Activated T-helper 17 cell treated with anti-CD3 and anti-CD28 coated beads, Interleukin-2, amount 50 U/mL, for 72 hours (primary cell): Measurements from ENCODE around the gene SCAMP2. TPM values are rescaled to one million over a fixed set of nuclear protein-coding genes. Genes with fewer than 3 reads are reported as not detected.
"Not testable (repeated sequence)": the region's sequence is repeated elsewhere in the genome, so short reads cannot be mapped to it uniquely, and the experiment has no call there.

Experiments
- ATAC-seq: fragments of 150-1000 bp; cut with Tn5 transposase; replicated peaks from 2 replicates; pipeline ENCODE4 v1.10.0; 2021; ENCODE audit warnings: mild to moderate bottlenecking, moderate library complexity
- H3K27ac Mint-ChIP-seq: one replicate; pipeline ENCODE4 v1.8.0; 2022; ENCODE audit warnings: mixed read lengths
- H3K27me3 Mint-ChIP-seq: one replicate; pipeline ENCODE4 v1.8.0; 2022; ENCODE audit warnings: mixed read lengths
- H3K36me3 Mint-ChIP-seq: one replicate; pipeline ENCODE4 v1.8.0; 2022; ENCODE audit warnings: low read depth, mild to moderate bottlenecking, mixed read lengths
- H3K4me1 Mint-ChIP-seq: one replicate; pipeline ENCODE4 v1.8.0; 2022; ENCODE audit warnings: mixed read lengths
- H3K4me3 Mint-ChIP-seq: one replicate; pipeline ENCODE4 v1.8.0; 2022; ENCODE audit warnings: mild to moderate bottlenecking, mixed read lengths
- H3K9me3 Mint-ChIP-seq: one replicate; pipeline ENCODE4 v1.8.0; 2022; ENCODE audit warnings: mixed read lengths
- total RNA-seq, 2 donors: library from RNA; stranded (reverse); gene quantifications; one replicate each; pipeline ENCODE4 v1.2.3, GENCODE V29; 2022

The SCAMP2 gene, protein sequence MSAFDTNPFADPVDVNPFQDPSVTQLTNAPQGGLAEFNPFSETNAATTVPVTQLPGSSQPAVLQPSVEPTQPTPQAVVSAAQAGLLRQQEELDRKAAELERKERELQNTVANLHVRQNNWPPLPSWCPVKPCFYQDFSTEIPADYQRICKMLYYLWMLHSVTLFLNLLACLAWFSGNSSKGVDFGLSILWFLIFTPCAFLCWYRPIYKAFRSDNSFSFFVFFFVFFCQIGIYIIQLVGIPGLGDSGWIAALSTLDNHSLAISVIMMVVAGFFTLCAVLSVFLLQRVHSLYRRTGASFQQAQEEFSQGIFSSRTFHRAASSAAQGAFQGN
- total RNA-seq: 100 to 1,000 TPM in 1 of 2 donors, 10 to 100 TPM in 1; 87.1 to 111 TPM

DNA sequence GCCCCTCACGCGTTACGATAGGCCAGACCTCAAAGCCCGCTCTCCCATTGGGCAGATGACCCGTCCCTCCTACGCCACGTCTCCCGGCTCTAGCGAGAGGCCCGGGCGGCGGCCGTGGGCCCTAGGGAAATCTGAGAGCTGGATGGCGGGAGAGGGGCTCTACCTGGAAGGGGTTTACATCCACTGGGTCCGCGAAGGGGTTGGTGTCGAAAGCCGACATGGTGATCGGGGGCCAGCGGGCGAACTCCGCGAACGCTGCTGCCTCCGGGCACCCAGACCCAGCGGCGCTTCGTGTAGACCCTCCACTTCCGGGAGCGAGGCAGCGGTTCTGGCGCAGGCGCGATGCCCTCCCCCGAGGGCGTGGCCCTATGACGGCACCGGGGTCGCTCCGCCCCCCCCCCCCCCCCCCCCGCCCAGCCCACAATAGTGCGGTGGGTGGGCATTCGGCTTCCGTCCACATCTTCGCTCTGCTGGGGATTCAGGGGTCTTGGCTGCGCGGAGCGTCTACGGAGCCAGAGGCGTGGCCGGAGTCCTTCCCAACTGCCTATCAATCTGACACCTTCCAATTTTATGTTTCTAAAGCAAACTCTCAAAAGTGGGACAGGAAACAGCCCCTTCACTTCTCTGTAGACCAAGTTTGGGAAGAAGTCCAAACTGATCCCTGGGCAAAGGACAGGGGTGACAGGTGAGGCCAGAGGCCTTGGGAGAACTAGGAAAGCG is at the start of gene SCAMP2:
TSS of gene SCAMP2 (minus strand) at position 330 of the 720 bp plus-strand sequence. CDS start at position 220, 110 bp downstream.
- Mint-ChIP-seq H3K36me3 (peaks cover 32% of the 10 kb centered on the region), H3K9me3 (no peaks in the 10 kb centered on the region), H3K4me3 (peak within 1 kb of the TSS; percentile 97), H3K4me1 (peaks cover 32% of the 10 kb centered on the region), H3K27me3 (no peaks in the 10 kb centered on the region), H3K27ac (peak within 1 kb of the TSS; percentile 93)
- ATAC-seq: peak; percentile 87

DNA sequence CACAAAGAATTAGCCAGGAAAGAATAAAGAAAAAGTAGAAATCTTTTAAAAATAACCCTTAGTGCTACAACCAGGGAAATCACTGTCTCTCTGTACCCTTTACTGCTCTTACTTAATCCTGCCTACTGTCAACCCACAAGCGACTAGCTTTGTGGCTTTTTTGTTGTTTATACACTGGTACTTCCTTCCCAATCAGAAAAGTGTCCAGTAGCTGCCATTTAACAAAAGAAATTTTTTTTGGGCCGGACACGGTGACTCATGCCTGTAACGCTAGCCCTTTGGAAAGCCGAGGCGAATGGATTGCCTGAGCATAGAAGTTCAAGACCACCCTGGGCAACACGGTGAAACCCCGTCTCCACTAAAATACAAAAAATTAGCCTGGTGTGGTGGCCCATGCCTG is 47.3 kb upstream of the SCAMP2 start:
- no peaks in the 10 kb centered on the region for H3K27me3 Mint-ChIP-seq
- no peak overlapping the region for H3K4me3 Mint-ChIP-seq
- H3K36me3 Mint-ChIP-seq: peaks cover 97% of the 10 kb centered on the region
- H3K9me3 Mint-ChIP-seq: no peaks in the 10 kb centered on the region
- no peak for ATAC-seq
- no peak overlapping the region for H3K27ac Mint-ChIP-seq
- no peaks in the 10 kb centered on the region for H3K4me1 Mint-ChIP-seq

DNA sequence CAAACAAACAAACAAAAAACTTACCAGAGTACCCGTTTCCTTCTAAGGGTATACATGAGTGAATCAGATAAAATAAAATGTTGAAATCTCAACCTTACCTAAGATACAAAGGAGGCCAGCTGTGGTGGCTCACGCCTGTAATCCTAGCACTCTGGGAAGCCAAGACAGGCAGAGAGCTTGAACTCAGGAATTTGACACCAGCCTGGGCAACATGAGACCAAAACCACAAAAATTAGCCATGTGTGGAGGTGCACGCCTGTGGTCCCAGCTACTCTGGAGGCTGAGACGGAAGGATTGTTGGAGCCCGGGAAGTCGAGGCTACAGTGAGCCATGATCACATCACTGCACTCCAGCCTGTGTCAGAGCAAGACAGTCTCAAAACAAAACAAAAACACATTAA is 44.5 kb upstream of the SCAMP2 start:
- H3K27ac Mint-ChIP-seq: peak overlapping the region; percentile 8
- no peaks in the 10 kb centered on the region for H3K9me3 Mint-ChIP-seq
- H3K4me3 Mint-ChIP-seq: no peak overlapping the region
- H3K4me1 Mint-ChIP-seq: no peaks in the 10 kb centered on the region
- H3K36me3 Mint-ChIP-seq: peaks cover 98% of the 10 kb centered on the region
- H3K27me3 Mint-ChIP-seq: no peaks in the 10 kb centered on the region
- ATAC-seq: no peak

DNA sequence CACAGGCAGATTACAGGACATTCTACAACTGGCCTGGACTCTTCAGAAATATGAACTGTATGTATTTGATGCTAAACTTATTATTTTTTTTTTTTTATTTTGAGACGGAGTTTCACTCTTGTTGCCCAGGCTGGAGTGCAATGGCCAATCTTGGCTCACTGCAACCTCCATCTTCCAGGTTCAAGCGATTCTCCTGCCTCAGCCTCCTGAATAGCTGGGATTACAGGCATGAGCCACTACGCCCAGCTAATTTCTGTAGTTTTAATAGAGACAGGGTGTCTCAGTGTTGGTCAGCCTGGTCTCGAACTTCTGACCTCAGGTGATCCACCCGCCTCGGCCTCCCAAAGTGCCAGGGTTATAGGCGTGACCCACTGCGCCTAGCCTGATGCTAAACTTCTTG is 40.6 kb upstream of the SCAMP2 start:
- ATAC-seq, H3K4me3 Mint-ChIP-seq, H3K4me1 Mint-ChIP-seq, H3K27ac Mint-ChIP-seq, H3K9me3 Mint-ChIP-seq, H3K27me3 Mint-ChIP-seq: not testable (repeated sequence)
- peaks cover 69% of the 10 kb centered on the region for H3K36me3 Mint-ChIP-seq

DNA sequence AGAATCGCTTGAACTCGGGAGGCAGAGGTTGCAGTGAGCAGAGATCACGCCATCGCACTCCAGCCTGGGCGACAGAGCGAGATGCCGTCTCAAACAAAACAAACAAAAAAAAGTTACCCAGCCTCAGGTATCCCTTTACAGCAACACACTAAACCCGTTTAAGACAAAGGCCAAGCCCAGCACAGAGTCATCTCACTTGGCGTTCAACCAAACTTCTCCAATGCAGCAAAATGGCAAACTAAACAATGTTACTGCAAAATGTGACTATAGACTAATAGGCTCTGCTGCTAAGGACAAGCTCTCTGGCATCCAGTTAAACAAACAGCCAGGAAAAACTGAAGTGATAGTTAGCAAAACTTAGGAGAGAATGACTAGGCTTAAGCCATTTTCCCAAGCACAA is 39.9 kb upstream of the SCAMP2 start:
- Mint-ChIP-seq H3K27ac (no peak overlapping the region), H3K36me3 (peaks cover 61% of the 10 kb centered on the region), H3K27me3 (no peaks in the 10 kb centered on the region), H3K9me3 (no peaks in the 10 kb centered on the region), H3K4me1 (no peaks in the 10 kb centered on the region), H3K4me3 (no peak overlapping the region)
- ATAC-seq: no peak

DNA sequence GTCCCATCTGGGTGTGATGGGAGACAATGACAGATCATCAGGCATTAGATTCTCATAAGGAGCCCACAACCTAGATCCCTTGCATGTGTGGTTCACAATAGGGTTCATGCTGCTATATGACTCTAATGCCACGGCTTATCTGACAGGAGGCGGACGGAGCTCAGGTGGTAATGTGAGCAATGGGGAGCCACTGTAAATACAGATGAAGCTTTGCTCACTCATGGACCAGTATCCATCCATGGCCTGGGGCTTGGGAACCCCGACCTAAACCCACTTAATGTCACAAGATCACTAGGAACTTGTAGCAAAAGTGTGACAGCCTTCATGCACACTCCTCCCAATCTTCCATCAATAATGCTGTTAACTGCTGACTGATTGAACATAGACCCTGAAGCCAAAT is 35.5 kb upstream of the SCAMP2 start:
- H3K27ac Mint-ChIP-seq: no peak overlapping the region
- H3K4me3 Mint-ChIP-seq: no peak overlapping the region
- H3K4me1 Mint-ChIP-seq: peaks cover 20% of the 10 kb centered on the region
- no peaks in the 10 kb centered on the region for H3K9me3 Mint-ChIP-seq
- ATAC-seq: no peak
- peaks cover 44% of the 10 kb centered on the region for H3K36me3 Mint-ChIP-seq
- no peaks in the 10 kb centered on the region for H3K27me3 Mint-ChIP-seq

DNA sequence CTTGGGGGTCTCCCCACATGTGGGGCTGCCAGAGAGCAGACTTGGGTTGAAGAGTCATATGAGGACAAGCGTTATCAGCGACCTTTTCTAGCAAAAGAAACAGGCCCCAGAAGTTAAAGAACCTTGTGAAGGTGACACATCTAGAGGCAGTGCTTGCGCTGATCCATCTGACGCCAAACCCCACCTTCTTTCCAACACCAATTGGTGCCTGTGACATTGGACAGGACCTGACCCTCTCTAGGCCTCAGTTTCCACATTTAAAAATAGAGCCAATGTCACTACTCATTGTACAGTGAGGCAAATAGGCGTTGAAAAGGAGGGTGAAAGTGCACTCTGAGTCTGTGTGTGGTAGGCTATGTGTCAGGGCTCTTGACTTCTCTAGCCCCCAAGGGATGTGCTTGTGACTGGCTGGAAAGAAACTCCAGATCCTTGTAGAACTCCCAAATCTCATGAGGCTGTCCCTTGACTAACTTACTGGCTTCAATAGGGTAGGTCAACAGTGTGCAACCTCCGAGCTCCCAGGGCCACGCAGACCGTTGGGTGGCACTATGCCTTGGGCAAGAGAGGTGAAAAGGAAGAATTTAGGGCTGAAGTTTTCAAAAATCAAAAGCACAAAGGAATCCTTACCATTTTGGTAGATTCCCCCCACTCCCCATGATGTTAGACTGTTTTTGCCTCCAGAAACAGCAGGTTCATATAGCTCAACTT is 34.2 kb upstream of the SCAMP2 start:
- Mint-ChIP-seq H3K9me3 (no peaks in the 10 kb centered on the region), H3K4me3 (peak overlapping the region; percentile 99), H3K27me3 (no peaks in the 10 kb centered on the region), H3K4me1 (peaks cover 21% of the 10 kb centered on the region), H3K27ac (peak overlapping the region; percentile 98), H3K36me3 (peaks cover 46% of the 10 kb centered on the region)
- peak; percentile 18 for ATAC-seq

DNA sequence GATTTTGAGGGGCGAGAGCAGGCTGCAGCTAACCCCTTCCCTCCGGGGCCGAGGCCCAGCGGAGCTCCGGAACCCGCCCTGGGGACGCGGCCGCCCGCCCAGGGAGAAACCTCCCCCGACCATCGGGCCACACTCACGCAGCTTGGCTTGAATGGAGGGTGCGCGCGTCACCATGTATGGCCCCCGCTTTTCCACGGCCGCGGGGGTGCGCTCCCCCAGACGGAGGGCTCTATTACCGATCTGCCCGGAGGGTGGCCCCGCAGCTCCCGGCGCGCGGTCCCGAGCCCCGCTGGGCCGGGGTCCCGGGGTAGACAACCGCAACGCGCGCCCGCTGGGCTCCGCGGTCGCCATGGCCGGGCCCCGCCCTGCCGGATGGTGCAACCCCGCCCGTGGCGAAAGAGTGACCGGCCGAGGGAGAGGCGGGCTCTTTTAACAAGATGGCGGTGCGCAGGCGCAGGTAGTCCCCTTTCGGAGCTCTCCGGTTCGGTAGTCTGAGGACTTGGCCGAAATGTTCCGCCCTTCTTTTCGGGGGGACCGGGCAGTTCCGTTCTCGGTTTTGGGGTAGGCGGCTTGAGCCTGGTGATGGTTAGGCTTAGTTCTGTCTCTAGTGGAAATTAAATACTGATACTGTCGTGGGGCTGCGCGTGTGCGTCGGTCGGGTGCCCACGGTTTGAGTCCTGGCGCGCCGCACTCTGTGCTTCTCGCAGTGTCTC is 33.4 kb upstream of the SCAMP2 start, which contains the start of gene FAM219B:
TSS of gene FAM219B (minus strand) at position 402 of the 713 bp plus-strand sequence. CDS start at position 351, 51 bp downstream.
- Mint-ChIP-seq H3K27ac (peak within 1 kb of the TSS; percentile 98), H3K4me3 (peak within 1 kb of the TSS; percentile 99), H3K27me3 (no peaks in the 10 kb centered on the region), H3K9me3 (no peaks in the 10 kb centered on the region), H3K36me3 (peaks cover 47% of the 10 kb centered on the region), H3K4me1 (peaks cover 26% of the 10 kb centered on the region)
- ATAC-seq: peak; percentile 95

DNA sequence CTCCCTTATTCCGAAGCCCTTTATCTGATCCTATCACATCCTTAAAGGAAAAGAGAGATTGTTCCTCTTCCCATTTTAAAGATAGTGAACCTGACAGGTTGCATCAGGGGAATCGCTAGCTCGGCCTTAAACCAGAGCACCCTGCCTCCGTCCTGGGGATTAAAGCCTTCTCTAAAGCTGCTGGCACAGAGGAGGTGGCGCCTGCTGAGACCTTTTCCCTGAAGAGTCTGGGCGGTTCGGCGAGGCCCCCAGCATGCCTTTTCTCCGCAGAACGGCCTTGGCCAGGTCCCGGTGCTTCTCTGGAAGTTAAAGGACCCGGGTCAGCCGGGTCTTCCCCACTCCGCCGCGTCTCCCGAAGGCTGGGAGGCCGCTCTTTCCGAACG is 32.9 kb upstream of the SCAMP2 start:
- H3K9me3 Mint-ChIP-seq: no peaks in the 10 kb centered on the region
- peak overlapping the region; percentile 94 for H3K27ac Mint-ChIP-seq
- peak; percentile 43 for ATAC-seq
- H3K4me3 Mint-ChIP-seq: peak overlapping the region; percentile 99
- no peaks in the 10 kb centered on the region for H3K27me3 Mint-ChIP-seq
- peaks cover 26% of the 10 kb centered on the region for H3K4me1 Mint-ChIP-seq
- H3K36me3 Mint-ChIP-seq: peaks cover 49% of the 10 kb centered on the region

DNA sequence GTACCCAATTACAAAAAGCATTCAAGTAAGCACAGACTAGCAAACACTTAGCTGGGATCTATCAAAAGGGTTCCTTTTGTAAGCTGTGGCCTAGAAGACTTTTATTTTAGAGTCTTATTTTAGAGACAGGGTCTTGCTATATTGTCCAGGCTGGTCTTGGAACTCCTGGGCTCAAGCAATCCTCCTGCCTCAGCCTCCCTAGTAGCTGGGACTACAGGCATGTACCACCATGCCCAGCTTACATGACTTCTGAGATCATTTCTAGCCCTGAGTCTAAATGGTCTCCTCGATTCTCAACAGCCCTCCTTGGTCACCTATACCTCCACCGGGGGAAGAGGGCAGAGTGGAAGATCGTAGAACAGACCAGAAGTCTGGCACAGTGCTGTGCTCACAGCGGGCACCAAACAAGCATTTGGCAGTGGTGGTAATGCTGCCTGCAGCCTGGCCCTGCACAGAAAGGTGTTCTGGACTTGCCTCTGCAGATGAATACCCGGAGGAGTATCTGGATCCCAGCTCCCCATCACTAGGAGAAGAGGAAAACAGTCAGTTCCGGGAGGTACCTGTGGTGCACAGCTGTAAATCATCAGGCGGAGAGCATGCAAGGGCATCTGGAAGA is 31.1 kb upstream of the SCAMP2 start:
- peak overlapping the region; percentile 99 for H3K4me3 Mint-ChIP-seq
- peaks cover 67% of the 10 kb centered on the region for H3K36me3 Mint-ChIP-seq
- H3K9me3 Mint-ChIP-seq: no peaks in the 10 kb centered on the region
- H3K27me3 Mint-ChIP-seq: no peaks in the 10 kb centered on the region
- H3K27ac Mint-ChIP-seq: peak overlapping the region; percentile 94
- H3K4me1 Mint-ChIP-seq: peaks cover 32% of the 10 kb centered on the region
- ATAC-seq: no peak

DNA sequence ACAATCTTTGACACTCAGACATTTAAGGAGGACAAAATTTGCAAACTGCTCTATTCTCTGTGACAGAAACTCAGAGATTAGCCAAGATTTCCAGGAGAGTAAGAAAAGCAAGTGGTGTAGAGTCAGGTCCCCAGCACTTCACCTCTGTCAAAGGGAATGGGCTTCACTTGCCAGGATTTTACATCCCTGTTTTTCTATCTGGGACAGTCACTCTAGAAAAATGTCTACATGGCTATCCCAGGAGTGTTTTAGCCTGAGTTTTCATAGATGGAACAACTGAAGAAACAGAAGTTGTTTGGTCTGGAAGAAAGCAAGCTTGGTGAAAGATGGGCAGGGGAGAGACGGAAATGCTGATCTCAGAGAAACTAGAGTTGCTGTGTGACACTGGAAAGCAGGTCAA is 30.5 kb upstream of the SCAMP2 start:
- Mint-ChIP-seq H3K27ac (peak overlapping the region; percentile 22), H3K4me3 (no peak overlapping the region), H3K36me3 (peaks cover 73% of the 10 kb centered on the region), H3K4me1 (peaks cover 32% of the 10 kb centered on the region), H3K9me3 (no peaks in the 10 kb centered on the region), H3K27me3 (no peaks in the 10 kb centered on the region)
- ATAC-seq: no peak

DNA sequence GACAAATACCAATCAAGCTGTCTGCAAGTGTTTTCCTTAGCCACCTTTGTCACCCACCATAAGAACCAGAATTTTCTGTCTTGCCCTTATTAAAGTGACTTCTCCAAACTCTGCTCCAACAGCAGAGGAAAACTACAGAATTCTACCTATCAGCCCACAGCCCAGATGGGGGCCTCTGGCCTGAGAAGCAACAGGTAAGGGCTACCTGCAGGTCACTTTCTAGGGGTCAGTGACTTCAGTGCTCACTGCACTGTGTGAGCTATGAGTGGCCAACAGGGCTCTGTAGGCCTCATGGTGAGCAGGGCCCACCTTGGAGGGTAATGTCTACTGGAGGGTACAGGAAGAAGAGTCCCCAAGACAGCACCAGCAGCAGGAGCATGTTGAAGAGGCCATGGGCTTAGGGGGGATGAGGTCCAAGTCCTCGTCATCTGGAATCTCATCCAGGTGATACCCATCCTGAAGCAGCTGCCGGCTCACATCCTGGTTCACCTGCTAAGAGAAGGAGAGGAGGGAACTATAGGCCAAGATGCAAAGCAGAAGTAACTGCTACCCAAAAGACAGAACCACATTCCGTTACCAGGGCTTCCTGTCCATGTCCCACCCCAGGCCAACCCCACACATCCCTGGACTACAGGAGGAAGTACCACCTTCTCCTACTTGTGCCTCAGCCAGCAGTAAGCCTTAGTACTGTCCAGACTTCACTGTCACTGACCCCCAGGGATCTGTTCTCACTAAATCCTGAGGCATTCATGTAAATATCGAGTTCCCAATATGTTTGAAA is 29.3 kb upstream of the SCAMP2 start:
- Mint-ChIP-seq H3K4me3 (no peak overlapping the region), H3K4me1 (peaks cover 32% of the 10 kb centered on the region), H3K36me3 (peaks cover 85% of the 10 kb centered on the region), H3K9me3 (no peaks in the 10 kb centered on the region), H3K27me3 (no peaks in the 10 kb centered on the region), H3K27ac (peak overlapping the region; percentile 56)
- ATAC-seq: no peak

DNA sequence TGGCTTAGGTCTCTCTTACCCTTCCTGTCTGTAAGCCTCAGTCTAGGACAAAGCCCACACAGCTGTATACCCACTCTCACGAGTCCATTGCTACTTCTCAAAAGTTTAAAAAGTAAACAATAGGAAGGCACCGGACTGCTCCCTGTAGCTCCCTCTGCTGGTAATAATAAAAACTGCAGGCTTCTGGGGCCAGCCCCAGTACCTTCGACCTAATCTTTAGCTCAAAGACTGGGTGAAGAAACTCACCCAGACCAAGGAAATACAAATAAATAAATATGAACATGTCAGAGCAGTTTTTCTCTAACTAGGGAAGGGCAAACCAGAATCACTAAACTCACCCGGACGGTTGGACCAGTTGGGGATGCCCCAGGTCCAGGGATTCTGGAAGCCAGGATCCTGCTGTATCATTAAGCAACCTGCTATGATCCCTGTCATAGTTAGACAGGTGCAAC is 28.5 kb upstream of the SCAMP2 start:
- ATAC-seq: peak; percentile 43
- Mint-ChIP-seq H3K4me3 (no peak overlapping the region), H3K27ac (peak overlapping the region; percentile 58), H3K4me1 (peaks cover 32% of the 10 kb centered on the region), H3K27me3 (no peaks in the 10 kb centered on the region), H3K9me3 (no peaks in the 10 kb centered on the region), H3K36me3 (peaks cover 92% of the 10 kb centered on the region)
